GM21367 (cell line): ENCODE measurements around the gene YAF2.

Experiments
- ATAC-seq: cut with Tn5 transposase; IDR thresholded peaks from one replicate; pipeline ENCODE4 v1.9.1; 2021; ENCODE audit not compliant: unreplicated experiment

Gene YAF2

DNA sequence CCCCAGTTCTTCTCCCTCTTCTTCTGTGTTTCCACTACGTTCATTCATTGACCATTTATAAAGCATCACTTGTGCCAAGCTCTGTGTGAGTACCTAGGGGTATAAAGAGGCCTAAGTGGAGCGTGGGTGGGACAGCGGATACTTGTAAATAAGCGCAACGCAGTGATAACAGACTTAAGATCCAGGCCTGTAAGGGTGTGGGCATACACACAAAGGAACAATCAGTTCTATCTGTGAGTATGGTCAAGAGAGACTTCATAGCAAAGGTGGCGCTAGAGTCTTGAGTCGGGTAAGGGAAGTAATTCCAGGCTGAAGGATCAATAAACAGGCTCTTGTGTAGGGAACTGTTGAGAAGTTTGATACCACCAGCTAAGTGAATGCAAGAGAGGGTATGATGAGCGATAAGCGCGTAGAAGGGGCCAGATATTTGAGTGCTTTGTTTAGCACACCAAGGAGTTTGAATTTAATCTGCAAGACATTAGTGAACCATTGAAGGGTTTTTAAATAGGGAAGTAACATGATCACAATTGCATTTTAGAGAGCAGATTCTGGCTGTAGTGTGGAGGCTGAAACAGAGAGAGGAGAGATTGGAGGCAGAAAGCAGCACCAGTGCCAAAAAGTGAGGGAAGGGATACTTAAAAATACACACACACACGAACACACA lies 92.4 kb downstream of the YAF2 start:
- ATAC-seq = no peak

DNA sequence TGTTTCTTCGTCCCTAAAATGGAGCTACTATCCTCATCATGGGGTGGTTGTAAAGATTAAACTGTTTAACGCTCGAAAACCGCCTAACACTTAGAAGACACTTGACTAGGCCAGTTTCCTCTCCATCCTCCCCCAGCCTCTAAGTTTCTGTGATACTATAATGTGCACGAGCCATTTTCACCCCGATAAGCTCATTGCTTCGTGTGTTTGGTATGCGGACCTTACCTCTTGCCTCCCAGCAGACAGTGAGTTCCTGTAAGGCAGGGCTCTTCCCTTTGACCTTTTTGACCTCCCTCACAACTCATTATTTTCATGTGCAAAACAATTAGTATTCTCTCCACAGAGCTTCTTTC lies 92.9 kb downstream of the YAF2 start:
- ATAC-seq = peak; percentile 1

DNA sequence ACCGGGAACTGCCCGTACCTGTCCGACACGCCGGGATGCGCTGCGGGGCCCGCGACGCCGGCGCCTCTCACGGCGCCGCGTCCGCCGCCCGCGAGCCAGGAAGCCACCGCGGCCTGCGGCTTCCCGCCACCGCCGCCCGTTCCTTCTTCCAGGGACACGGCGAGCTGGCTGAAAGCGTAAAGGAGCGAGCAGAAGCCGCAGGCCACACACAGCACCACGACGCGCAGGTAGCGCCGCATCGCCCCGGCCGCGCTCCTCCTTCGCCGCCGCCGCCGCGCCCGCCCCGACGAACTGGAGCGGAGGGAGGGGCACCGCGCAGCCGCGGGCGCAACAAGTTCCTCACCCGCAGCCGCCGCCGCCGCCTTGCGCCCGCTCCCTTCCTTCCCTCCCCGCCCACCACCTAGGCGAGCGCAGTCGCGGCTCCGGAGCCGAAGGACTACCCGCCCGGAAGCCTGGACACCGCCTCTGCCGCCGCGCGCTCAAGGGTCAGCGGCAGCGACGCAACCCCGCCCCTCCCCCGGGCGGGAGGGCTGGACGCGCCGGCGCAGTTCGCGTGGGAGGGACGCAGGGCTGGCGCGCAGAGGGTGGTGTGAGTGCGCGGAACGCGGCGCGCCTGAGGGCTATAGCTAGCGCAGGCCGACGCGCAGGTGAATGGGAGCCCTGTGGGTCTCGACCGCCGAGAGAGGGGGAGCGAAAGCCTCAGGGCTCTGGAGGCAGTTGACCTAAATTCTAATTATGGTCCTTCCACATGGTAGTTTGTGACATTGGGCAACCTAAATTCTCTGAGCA lies 93.4 kb downstream of the YAF2 start, which contains the start of gene GXYLT1:
TSS of gene GXYLT1 (minus strand) at position 467 of the 789 bp plus-strand sequence. CDS start at position 239, 228 bp downstream.
- peak; percentile 89 for ATAC-seq

DNA sequence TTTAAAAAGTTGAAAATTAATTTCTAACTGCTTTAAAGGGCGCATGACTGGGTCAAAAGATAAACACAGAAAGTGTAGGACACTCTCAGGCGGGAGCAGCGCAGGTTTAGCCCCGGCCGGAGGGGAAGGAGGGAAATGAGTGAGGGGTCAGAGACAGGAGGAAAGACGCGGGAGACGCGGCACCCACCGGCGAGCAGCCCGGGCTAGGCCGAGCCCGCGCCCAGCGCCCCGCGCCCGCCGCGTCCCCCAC lies 94.0 kb downstream of the YAF2 start:
- no peak for ATAC-seq

DNA sequence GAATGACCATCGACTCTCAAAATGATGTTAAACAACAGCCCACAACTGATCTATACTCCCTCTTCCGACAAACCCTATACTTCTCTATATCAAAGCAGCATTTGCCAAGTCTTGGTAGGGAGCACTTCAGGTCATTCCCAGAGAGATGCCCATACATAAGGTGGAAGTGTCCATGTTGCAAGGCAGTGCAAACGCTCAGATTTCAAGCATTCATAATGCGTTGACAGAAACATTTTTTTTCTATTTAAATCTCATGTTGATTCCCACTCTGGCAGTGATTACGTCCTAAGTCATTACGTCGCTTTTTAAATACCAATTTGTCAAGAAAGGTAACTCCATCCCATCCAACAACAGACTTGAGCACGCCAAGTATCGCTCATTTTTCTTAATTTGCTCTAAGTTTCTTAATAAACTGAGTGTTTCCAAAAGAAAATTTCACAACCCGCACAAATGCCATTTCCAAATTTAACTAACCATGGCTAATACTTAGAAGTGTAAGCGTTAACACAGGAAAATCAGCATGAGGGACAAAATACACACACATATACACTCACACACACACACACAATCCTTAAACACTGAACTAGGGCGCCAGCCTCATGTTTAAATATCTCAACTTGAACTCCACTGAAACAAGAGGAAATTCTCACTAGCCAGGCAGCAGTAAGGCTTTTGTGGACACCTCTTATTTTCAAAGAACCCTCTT lies 94.4 kb downstream of the YAF2 start:
- ATAC-seq = no peak

DNA sequence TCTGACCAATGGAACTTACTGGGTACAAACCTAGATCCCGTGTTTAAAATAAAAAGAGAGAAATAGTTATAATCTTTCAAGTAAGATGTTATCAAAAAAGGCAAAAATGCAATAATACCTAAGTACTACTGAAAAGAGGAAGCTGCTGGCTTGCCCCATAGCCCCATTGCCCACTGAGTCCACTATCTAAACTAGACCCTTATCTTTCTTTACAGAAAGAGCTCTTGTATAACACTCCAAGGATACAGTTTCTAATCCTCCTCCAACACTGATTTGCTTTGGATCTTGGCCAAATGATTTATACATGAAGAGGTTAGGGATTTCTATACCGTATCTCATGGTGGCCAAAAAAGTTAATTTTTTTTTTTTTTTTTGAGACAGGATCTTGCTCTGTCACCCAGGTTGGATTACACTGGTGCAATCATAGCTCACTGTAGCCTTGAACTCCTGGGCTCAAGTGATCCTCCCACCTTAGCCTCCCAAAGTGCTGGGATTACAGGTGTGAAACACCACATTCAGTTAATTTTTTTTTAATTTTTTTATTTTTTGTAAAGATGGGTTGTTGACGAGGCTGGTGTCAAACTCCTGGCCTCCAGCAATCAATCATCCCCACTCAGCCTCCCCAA lies 96.0 kb downstream of the YAF2 start:
- no peak for ATAC-seq

DNA sequence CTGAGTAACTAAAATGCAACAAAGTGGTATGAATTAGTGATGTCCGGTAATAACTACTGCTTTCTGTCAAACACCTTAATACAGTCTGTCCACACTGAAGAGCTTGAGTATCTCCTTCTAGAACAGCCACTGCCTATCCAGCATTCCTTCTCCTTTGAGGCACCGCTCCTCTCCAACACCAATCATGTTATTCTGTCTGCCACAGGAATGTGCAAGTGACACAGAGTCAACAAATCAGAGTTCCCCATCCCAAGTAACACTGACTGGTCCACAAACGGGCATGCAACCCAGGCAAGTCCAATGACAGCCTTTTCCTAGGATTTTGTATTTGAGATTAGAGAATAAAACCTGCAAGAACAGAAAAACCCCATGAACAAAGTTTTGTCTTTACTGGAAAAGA lies 97.1 kb downstream of the YAF2 start:
- ATAC-seq = no peak

DNA sequence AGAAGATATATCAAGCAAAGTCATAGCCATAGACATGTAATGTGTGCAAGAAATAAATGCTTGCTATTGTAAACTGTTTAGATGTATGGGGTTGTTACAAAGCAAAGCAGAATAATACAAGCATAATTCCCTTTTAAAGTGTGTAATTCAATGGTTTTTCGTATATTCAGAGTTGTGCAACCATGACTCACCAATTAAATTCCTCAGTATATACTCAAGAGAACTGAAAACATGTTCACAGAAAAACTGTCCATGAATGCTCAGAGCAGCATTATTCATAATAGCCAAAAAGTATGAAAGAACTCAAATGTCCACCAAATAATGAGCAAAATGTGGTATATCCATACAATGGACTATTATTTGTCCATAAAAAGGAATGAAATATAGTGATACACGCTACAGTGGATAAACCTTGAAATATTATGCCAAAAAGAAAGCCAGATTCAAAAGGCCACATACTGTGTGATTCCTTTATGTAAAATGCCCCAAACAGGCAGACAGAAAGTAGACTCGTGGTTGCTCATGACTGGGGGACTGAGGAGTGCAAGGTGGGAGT lies 102.7 kb downstream of the YAF2 start:
- no peak for ATAC-seq

DNA sequence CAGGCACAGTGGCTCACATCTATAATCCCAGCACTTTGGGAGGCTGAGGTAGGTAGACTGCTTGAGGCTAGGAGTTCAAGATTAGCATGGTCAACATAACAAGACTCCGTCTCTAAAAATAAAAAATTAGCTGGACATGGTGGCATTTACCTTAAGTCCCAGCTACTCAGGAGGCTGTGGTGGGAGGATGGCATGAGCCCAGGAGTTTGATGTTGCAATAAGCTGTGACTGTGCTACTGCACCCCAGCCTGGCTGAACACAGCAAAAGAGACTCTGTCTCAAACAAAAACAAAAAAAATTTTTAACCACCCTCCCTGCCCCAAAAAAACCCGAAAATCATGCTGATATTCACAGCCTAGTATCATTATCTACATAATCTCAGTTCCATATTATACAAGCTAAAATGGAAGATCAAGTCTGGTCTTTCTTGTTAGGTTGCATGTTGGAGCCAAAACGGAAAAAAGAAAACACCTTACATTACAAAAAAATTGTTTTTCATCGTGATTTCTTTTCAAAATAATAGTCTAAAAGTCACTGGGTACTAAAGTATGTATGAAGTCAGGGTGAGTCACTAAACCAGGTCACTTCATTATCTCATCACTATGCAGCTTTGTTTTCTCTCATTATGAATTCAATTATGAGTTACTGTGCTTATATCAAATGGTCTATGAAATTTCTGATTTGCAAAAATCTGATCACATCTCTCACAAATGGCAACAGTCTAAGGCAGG lies 107.2 kb downstream of the YAF2 start:
- ATAC-seq = no peak

DNA sequence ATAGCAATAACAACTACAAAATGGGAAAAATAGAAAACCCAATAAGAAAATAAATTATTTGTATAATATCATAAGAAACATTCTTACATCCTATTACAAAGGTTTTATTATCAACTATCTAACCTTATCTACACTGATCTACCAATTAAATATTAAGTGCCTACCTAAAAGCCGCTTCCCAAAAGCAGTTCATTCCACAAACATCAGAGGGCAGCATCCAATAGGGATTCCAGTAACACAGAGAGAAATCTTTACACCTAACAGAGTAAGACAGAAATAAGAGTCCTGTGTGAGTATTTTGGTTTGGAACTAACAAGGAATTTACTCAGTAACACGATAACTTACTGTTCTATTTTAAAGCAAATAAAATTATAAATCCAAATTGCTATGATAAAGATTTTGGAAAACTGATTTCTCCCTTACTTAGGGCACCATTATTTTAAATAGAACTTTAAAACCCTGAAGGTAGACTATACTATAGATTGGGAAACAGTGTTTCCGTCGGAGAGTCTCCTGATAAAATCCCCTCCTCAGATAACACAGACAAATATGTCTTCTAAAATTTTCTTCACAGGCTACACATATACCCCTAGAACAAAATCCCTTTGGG lies 108.3 kb downstream of the YAF2 start:
- no peak for ATAC-seq

DNA sequence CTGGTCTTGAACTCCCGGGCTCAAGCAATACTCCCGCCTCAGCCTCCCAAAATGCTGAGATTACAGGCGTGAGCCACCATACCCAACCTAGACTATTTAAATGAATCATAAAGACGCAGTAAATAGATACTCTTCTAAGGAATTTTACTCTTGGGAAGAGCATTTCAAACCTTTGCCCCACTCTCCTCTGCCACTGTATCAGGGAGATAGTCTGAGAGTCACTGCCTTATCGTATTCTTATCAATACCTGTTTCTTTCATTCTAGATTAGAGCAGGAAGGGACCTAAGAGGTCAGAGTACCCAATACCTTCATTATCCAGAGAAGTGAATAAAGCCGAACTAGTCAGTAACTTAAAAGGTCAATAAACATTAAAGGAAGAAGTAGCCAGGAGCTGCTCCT lies 109.2 kb downstream of the YAF2 start:
- no peak for ATAC-seq

DNA sequence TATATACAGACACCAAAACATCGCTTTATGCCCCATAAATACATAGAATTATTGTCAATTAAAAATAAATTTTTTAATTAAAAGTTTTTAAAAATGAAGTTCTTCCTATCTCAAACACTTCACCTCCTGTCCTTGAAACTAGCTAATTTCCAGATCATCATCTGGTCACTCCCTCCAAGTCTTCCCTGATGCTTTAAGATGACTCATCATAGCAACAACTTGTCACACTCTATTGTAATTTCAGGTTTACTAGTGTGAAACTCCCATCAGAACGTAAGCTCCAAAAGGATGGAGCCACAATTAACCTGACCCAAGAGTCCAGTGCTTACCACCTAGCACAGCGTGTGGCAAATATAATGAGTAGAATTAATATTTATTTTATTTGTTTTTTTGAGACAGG lies 109.7 kb downstream of the YAF2 start:
- no peak for ATAC-seq

DNA sequence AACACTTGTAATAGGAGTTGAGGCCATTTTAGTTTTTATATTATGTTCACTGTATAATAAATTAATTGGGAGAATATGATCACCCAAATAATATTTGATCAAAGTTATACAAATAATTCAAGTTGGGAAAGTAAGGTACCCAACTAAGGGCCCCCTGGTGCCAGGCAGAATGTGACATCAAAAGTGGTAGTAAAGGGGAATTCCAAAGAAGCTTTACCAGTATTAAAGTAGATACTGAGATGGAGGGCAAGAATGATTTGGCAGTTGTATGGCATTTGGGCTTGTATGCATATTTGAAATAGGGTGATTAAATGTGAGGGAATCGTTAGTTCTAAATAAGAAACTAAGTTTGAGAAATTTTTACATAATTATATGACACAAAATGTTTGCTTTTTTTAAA lies 111.1 kb downstream of the YAF2 start:
- no peak for ATAC-seq

DNA sequence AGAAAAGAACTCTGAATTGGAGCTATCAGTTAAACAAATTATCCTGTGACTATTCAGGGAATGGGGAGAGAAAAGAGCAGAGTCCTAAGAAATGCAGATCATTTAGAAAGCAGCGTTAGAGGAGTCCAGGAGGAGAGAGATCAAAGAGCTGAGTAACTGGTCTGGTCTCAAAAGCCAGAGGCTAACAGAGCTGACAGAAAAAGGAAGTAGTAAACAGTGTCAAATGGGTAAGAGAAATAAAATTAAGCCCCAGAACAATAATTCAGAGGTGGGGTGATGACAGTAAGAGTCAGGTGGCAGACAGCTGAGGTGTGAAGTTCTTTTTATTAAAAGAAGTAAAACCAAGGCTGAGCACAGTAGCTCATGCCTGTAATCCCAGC lies 112.7 kb downstream of the YAF2 start:
- no peak for ATAC-seq

DNA sequence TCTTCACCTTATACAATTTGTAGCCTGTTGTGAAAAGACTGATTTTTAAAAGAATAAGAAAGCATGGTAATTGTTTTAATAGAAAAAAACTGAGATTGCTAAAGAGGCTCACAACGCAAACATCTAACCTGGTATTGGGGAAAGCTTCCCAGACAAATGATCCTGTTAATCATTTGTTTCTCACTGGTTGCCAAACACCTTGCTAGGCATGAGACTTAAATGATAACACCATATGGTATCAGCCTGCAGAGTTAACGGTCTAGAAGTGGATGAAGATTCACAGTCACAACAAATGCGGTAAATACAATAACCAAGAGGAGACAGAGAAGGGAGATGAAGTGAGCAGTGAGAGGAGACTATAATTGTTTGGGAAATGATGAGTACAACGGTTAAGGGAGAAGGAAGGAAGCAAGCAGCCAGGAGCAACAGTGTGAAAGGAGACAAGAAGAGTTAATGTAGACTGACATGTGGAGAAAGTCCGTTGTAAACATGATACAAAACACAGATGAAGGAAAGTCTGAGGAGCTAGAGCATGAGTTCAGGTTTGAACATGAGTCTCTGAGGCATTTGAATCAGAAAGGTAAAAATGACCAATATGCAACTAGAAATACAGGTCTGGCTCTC lies 113.2 kb downstream of the YAF2 start:
- no peak for ATAC-seq

DNA sequence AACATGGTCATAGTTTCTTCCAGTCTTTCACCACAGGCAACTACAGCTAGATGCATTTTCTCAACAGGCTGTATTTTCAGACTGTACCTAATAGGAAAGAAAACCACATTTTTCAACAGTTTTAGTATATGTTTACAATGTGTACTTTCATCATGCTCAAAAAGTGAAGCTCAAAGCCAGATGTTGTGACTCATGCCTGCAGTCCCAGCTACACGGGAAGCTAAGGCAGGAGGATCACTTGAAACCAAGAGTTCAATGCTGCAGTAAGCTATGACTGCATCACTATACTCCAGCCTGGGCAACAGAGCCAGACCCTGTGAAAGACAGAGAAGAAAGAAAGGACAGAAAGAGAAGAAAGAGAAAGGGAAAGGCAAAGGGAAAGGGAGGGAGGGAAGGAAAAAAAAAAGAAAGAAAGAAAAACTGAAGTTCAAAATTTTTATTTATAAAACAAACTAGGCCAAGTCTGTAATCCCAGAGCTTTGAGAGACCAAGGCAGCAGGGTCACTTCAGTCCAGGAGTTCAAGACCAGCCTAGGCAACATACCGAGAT lies 118.9 kb downstream of the YAF2 start:
- ATAC-seq = no peak

DNA sequence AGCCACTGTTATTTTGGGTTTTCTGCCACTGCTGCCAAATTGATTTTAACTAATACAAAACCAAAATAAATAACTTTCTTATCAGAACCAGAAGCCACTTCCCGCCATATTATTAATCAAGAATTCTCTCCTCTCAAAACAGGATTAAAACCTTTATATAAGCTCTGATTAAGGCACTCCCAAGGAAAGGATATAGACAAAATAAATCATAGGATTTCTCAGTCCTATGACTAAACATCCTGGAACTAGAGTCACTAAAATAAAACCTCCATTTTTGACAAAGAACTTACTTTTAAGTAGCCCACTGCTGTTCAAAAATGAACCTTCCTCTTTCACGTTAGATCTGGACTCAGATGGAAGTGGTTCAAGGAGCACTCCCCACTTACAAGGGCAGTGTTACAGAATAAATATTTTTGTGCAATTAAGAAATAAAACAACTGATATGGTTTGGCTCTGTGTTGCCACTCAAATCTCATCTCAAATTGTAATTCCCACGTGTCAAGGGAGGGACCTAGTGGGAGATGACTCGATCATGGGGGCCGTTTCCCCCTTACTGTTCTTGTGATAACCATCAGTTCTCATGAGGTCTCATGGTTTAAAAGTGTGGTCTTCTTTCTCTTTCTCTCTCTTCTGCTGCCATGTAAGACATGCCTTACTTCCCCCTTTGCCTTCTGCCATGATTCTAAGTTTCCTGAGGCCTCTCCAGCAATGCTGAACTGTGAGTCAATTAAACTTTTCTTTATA lies 119.7 kb downstream of the YAF2 start:
- no peak for ATAC-seq

DNA sequence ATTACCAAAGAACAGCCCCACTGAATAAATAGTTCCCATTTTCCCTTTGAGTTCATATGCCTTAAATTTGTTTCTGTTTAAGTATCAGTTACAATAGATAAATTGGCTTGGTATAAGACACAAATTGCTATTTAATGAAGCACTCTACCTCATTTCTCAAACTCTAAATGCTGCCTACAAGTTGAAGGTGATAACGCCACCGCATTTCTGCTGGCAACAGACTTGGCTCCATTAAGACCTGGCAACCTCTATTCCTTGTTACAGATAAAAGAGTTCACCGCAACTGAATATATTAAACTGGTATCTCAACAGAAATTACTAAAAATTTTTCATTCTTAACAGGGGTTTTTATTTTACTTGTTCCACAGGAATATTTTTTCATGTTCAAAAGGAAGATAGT lies 129.0 kb downstream of the YAF2 start:
- ATAC-seq = no peak
